Right lobe of liver (tissue), 4 donors: ENCODE data around the gene TBCD.

Experiments used
- POLR2A ChIP-seq: fragments of 450-650 bp; IDR thresholded peaks from one replicate; pipeline ENCODE4 v1.6.1; 2017; ENCODE audit warnings: antibody characterized with exemption, mild to moderate bottlenecking
- TF ChIP-seq, protein P1 (sequence below), 4 donors: fragments of 200-600 bp in 3 of 4; fragments of 450-650 bp in 1 of 4; IDR thresholded peaks; one replicate each; pipeline versions ENCODE4 v1.5.1 to v1.8.0; 2016 to 2022; ENCODE audit warnings: antibody characterized with exemption in 4 of 4, mild to moderate bottlenecking in 2 of 4
- donor health status: DM: no; HTN: no; CAD: no.
- donor health status: DM: no; HTN: no; CAD: no.
- donor health status: DM: no; HTN: yes; CAD: no.

DNA sequence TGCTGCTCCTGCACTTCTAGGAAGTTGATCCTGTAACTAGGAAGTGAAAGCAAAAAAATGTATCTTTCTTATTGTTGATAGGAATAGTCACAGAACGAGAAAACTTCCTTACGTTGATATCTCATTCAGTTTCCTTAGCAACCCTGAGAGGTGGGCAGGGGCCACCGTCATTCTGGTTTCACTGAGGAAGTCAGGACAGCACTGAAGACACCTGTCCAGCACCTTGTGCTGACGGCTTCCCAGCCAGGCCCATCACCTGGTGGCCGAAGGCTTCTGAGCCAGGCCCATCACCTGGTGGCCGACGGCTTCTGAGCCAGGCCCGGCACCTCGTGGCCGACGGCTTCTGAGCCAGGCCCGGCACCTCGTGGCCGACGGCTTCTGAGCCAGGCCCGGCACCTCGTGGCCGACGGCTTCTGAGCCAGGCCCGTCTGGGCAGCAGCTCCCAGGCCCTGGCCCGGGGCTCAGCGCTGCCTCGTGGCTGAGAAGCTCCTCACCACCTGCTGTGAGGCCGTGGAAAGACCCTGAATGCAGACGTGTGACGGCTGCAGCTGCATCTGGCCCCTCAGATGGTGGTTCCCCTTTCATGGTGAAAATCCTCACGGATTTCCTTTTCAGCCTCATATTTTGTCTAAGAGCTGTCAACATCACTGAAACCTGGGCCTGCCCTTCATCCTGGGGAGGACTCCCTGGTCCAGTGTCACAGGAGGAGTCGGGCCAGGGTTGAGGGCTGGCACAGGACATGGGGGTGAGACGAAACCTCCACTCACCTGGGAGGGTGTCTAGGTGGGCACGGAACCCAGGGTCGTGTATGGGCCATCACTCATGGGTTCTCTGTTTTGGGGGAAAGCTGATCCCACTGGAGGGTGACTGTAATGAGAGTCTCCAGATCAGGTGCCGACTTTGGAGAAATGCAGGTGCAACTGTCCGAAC is 121.0 kb downstream of the TBCD start:
- TF ChIP-seq, protein P1, sequence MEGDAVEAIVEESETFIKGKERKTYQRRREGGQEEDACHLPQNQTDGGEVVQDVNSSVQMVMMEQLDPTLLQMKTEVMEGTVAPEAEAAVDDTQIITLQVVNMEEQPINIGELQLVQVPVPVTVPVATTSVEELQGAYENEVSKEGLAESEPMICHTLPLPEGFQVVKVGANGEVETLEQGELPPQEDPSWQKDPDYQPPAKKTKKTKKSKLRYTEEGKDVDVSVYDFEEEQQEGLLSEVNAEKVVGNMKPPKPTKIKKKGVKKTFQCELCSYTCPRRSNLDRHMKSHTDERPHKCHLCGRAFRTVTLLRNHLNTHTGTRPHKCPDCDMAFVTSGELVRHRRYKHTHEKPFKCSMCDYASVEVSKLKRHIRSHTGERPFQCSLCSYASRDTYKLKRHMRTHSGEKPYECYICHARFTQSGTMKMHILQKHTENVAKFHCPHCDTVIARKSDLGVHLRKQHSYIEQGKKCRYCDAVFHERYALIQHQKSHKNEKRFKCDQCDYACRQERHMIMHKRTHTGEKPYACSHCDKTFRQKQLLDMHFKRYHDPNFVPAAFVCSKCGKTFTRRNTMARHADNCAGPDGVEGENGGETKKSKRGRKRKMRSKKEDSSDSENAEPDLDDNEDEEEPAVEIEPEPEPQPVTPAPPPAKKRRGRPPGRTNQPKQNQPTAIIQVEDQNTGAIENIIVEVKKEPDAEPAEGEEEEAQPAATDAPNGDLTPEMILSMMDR (IDR thresholded peaks at IDR 0.05): no peak
- no peak for TF ChIP-seq POLR2A
